Measurements from ENCODE around the gene AGPS. TPM values are rescaled to one million over a fixed set of nuclear protein-coding genes. Genes with fewer than 3 reads are reported as not detected.
"Not testable (repeated sequence)": the region's sequence is repeated elsewhere in the genome, so short reads cannot be mapped to it uniquely, and the experiment has no call there.

Gene AGPS
- total RNA-seq, 1 donor from 2014 or later = 60.1 TPM

DNA sequence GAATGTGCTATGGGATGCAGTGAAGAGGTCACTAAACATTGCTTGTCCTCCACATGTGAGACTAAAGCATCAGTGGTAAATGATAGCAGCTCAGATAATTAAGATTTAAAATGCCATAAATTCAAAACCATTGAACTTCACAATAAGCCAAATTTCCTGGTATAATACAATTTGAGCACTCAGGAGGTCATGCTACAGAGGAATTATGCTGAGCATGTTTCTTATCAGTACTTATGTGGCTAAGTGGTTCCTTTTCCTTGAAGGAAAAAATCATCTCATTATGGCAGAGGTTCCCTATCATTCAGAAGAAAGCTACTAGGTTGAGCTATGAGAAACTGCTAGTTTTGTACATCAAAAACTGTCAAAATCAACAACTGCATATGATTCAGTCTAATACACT, 156.6 kb downstream of the AGPS start:
- peaks cover 10% of the 10 kb centered on the region for H3K4me1 ChIP-seq
- no peaks in the 10 kb centered on the region for H3K9me3 ChIP-seq
- no peak overlapping the region for H3K4me3 ChIP-seq
- intact Hi-C loops (cut with DNase I) = no loop called here
- no peaks in the 10 kb centered on the region for H3K27me3 ChIP-seq (ENCODE audit: low read depth)
- TF ChIP-seq, protein P1, sequence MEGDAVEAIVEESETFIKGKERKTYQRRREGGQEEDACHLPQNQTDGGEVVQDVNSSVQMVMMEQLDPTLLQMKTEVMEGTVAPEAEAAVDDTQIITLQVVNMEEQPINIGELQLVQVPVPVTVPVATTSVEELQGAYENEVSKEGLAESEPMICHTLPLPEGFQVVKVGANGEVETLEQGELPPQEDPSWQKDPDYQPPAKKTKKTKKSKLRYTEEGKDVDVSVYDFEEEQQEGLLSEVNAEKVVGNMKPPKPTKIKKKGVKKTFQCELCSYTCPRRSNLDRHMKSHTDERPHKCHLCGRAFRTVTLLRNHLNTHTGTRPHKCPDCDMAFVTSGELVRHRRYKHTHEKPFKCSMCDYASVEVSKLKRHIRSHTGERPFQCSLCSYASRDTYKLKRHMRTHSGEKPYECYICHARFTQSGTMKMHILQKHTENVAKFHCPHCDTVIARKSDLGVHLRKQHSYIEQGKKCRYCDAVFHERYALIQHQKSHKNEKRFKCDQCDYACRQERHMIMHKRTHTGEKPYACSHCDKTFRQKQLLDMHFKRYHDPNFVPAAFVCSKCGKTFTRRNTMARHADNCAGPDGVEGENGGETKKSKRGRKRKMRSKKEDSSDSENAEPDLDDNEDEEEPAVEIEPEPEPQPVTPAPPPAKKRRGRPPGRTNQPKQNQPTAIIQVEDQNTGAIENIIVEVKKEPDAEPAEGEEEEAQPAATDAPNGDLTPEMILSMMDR (IDR thresholded peaks at IDR 0.05) = no peak
- DNase-seq = no peak
- ATAC-seq = no peak
- no peaks in the 10 kb centered on the region for H3K36me3 ChIP-seq
- no peak overlapping the region for H3K27ac ChIP-seq

- Histone ChIP-seq H3K27me3 (ENCODE audit: low read depth) (no peaks in the 10 kb centered on the region), H3K27ac (no peak overlapping the region), H3K4me1 (peaks cover 10% of the 10 kb centered on the region), H3K9me3 (no peaks in the 10 kb centered on the region), H3K36me3 (no peaks in the 10 kb centered on the region), H3K4me3 (no peak overlapping the region)
- TF ChIP-seq, protein P1 (IDR thresholded peaks at IDR 0.05) = no peak
- intact Hi-C loops (cut with DNase I) = no loop called here
- ATAC-seq = no peak
- no peak for DNase-seq
Observed at GRCh38 chr2:177550264-177551200, 158.0 kb downstream of the AGPS start.

GRCh38 chr2:177551360-177551759, 158.8 kb downstream of the AGPS start:
- H3K4me1 ChIP-seq; H3K4me3 ChIP-seq; ATAC-seq; DNase-seq; H3K27me3 ChIP-seq (ENCODE audit: low read depth); intact Hi-C loops (cut with DNase I); H3K9me3 ChIP-seq; H3K36me3 ChIP-seq: not testable (repeated sequence)
- H3K27ac ChIP-seq = peak overlapping the region; percentile 96

- Histone ChIP-seq H3K27me3 (ENCODE audit: low read depth) (no peaks in the 10 kb centered on the region), H3K9me3 (no peaks in the 10 kb centered on the region), H3K36me3 (no peaks in the 10 kb centered on the region), H3K27ac (peak overlapping the region; percentile 96), H3K4me1 (peaks cover 10% of the 10 kb centered on the region), H3K4me3 (peak overlapping the region; percentile 68)
- ATAC-seq (no peak), DNase-seq (peak; percentile 75)
- intact Hi-C loops (cut with DNase I) = no loop called here
- TF ChIP-seq, protein P1 (IDR thresholded peaks at IDR 0.05) = no peak
Observed at GRCh38 chr2:177551989-177552421, 159.4 kb downstream of the AGPS start.

DNA sequence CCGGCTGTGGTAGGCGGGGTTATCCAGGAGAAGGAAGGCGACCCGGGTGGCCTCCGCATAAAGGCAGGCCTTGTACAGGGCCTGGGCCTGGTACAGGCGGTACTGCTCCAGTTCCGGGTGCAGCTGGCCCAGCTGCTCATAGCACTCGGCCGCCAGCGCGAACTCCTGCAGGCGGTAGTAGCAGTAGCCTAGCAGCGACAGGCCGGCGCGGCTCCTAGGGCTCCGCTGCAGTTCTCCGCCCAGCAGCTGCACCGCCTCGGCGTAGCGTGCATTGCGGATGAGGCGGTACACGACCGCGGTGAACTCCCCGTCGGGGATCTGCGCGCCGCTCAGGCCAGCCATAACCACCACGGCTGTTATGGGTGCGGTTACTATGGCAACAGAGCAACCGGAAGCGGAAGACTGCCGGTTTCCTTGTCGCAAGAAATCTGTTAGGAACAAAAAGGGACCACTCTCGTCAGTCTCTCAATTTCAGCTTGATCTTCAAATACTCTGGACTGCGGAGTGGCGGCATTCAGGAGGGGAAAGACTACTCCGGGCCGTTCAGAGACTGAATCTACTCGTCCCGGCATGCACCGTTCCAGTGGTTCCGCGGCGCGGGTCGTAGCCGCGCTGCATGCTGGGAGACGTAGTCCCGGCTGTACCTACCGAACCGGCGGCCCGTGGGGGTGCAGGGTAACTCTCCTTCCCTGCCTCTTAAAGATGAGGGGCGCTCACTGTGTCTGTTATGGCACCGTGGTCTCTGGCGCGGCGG, 160.0 kb downstream of the AGPS start:
- peak; percentile 97 to 99 for ATAC-seq
- intact Hi-C loops (cut with DNase I) = no loop called here

More for the DNA sequence above, 160.0 kb downstream of the AGPS start:
- H3K4me1 ChIP-seq = peaks cover 10% of the 10 kb centered on the region
- peak overlapping the region; percentile 68 for H3K4me3 ChIP-seq
- H3K9me3 ChIP-seq = no peaks in the 10 kb centered on the region
- no peaks in the 10 kb centered on the region for H3K27me3 ChIP-seq (ENCODE audit: low read depth)
- TF ChIP-seq, protein P1 (IDR thresholded peaks at IDR 0.05) = no peak
- H3K27ac ChIP-seq = peak overlapping the region; percentile 96
- no peaks in the 10 kb centered on the region for H3K36me3 ChIP-seq
- peak; percentile 94 for DNase-seq
